Subcutaneous adipose tissue (tissue), 4 donors: Measurements from ENCODE around the gene U2SURP. TPM values are rescaled to one million over a fixed set of nuclear protein-coding genes. Genes with fewer than 3 reads are reported as not detected.

ENCODE experiments used
- CTCF ChIP-seq: fragments of 450-650 bp; IDR thresholded peaks from one replicate; pipeline ENCODE4 v1.5.1; 2016; ENCODE audit warnings: low read depth, mild to moderate bottlenecking, control low read depth, antibody characterized with exemption, moderate library complexity
- total RNA-seq, 4 donors: library from RNA; depleted of rRNA; stranded (reverse); fragments of >200 nt; gene quantifications; one replicate each; pipeline ENCODE4 v1.1.0, GENCODE V29; 2016

Gene U2SURP
- total RNA-seq, 4 donors from 2014 or later = 89.5 to 150 (median 92.2) TPM

GRCh38 chr3:143024351-143024960 is 23.1 kb downstream of the U2SURP start:
- no peak for TF ChIP-seq CTCF

- no peak for TF ChIP-seq CTCF
These were observed 30.0 kb downstream of the U2SURP start for GRCh38 chr3:143031327-143031726.

- TF ChIP-seq CTCF = no peak
These were observed 34.3 kb downstream of the U2SURP start for GRCh38 chr3:143035466-143036211.

GRCh38 chr3:143036557-143036956 is 35.2 kb downstream of the U2SURP start:
- TF ChIP-seq CTCF = no peak

GRCh38 chr3:143037867-143038266 is 36.5 kb downstream of the U2SURP start:
- TF ChIP-seq CTCF = no peak

- TF ChIP-seq CTCF = no peak
These were observed 39.0 kb downstream of the U2SURP start for GRCh38 chr3:143040261-143040879.

GRCh38 chr3:143041903-143042302 is 40.5 kb downstream of the U2SURP start:
- no peak for TF ChIP-seq CTCF
